PC-3 (cell line): ENCODE measurements around the gene RAP1GAP2.

Experiments
- EZH2 ChIP-seq: fragments of 300-600 bp; sonication (generic); IDR thresholded peaks from one replicate; pipeline ENCODE4 v1.6.1; 2017; ENCODE audit warnings: antibody characterized with exemption, mild to moderate bottlenecking, low read length; ENCODE audit not compliant: unreplicated experiment
- EZH2phosphoT487 ChIP-seq: fragments of 300-600 bp; sonication (generic); IDR thresholded peaks from 2 replicates; pipeline ENCODE4 v1.6.1; 2018; ENCODE audit warnings: mild to moderate bottlenecking, antibody characterized with exemption, low read length, borderline replicate concordance
- TF ChIP-seq, protein P1 (sequence below): fragments of 300-600 bp; sonication (generic); conservative IDR thresholded peaks from 2 replicates; pipeline ENCODE4 v1.5.1; 2017; ENCODE audit warnings: antibody characterized with exemption, low read depth, mild to moderate bottlenecking, low read length

DNA sequence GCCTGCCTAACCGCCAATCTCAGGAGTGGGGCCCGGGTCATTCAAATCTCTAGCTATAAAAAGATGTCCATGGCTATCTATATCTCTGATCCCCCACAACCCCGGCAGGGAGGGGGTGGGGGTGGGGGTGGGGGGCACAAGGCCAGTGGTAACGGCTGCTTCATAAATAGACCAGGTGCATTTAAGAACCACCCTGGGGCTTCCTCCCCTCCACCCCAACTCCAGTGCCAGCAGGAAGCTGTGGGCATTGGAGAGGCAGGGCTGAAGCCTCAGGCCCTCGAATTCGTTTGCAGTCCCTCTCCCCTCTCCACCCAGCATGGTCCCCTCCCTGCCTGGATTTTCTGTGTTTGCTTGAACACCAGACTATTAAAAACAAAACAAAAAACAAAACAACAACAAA is 56.0 kb downstream of the RAP1GAP2 start:
- TF ChIP-seq, protein P1, sequence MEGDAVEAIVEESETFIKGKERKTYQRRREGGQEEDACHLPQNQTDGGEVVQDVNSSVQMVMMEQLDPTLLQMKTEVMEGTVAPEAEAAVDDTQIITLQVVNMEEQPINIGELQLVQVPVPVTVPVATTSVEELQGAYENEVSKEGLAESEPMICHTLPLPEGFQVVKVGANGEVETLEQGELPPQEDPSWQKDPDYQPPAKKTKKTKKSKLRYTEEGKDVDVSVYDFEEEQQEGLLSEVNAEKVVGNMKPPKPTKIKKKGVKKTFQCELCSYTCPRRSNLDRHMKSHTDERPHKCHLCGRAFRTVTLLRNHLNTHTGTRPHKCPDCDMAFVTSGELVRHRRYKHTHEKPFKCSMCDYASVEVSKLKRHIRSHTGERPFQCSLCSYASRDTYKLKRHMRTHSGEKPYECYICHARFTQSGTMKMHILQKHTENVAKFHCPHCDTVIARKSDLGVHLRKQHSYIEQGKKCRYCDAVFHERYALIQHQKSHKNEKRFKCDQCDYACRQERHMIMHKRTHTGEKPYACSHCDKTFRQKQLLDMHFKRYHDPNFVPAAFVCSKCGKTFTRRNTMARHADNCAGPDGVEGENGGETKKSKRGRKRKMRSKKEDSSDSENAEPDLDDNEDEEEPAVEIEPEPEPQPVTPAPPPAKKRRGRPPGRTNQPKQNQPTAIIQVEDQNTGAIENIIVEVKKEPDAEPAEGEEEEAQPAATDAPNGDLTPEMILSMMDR, result no peak
- TF ChIP-seq EZH2 (no peak), EZH2phosphoT487 (no peak)
